Heart left ventricle (tissue), 16 donors: ENCODE measurements around the gene AFAP1L1. TPM values are rescaled to one million over a fixed set of nuclear protein-coding genes. Genes with fewer than 3 reads are reported as not detected.

Experiments used
- ATAC-seq, 4 donors: fragments of 200-7000 bp; cut with Tn5 transposase; one replicate each; pipeline ENCODE4 v1.9.1; 2020 to 2022; ENCODE audit warnings: moderate library complexity in 4 of 4, mild to moderate bottlenecking in 3 of 4, moderate number of reproducible peaks in 1 of 4
- DNase-seq, 5 donors: peaks; one replicate each; pipeline ENCODE4 v3.0.0-alpha.2; 2020
- H3K27ac ChIP-seq, 12 donors: fragments of 200-600 bp; sonication (generic) in 4 of 12; one replicate each; pipeline versions ENCODE4 v1.5.0 to v1.8.0; 2016 to 2022; ENCODE audit warnings: mild to moderate bottlenecking in 2 of 12
- H3K27me3 ChIP-seq, 9 donors: fragments of 200-600 bp; sonication (generic) in 2 of 9; one replicate each; pipeline versions ENCODE4 v1.5.1 to v1.8.0; 2016 to 2022; ENCODE audit warnings: mild to moderate bottlenecking in 3 of 9
- H3K36me3 ChIP-seq, 9 donors: fragments of 200-600 bp; sonication (generic) in 2 of 9; one replicate each; pipeline versions ENCODE4 v1.5.0 to v1.8.0; 2018 to 2022; ENCODE audit warnings: mild to moderate bottlenecking in 2 of 9
- H3K4me1 ChIP-seq, 12 donors: fragments of 200-600 bp; sonication (generic) in 4 of 12; one replicate each; pipeline versions ENCODE4 v1.5.0 to v1.8.0; 2016 to 2022; ENCODE audit warnings: mild to moderate bottlenecking in 3 of 12
- H3K4me3 ChIP-seq, 12 donors: fragments of 200-600 bp; sonication (generic) in 4 of 12; one replicate each; pipeline versions ENCODE4 v1.5.0 to v1.8.0; 2017 to 2022; ENCODE audit warnings: mild to moderate bottlenecking in 9 of 12, moderate library complexity in 4 of 12
- H3K9me3 ChIP-seq, 12 donors: fragments of 200-600 bp; sonication (generic) in 4 of 12; one replicate each; pipeline versions ENCODE4 v1.5.0 to v1.8.0; 2016 to 2022; ENCODE audit warnings: mild to moderate bottlenecking in 1 of 12
- POLR2A ChIP-seq, 2 donors: fragments of 450-650 bp; IDR thresholded peaks; one replicate each; pipeline ENCODE4 v1.6.1; 2017; ENCODE audit warnings: antibody characterized with exemption in 2 of 2, mild to moderate bottlenecking in 2 of 2, moderate library complexity in 2 of 2
- WGBS, 4 donors: extraction: QIAGEN DNeasy Blood & Tissue Kit in 2 of 4; methylation state at CpG; one replicate each; pipeline versions ENCODE4 v1.1.5 to v1.1.7; 2013 to 2018; 5-methylcytosine and 5-hydroxymethylcytosine counted together
- intact Hi-C, 10 donors: fragments of 100-400 bp; cut with DNase I; formaldehyde crosslinking; loops; one replicate each; pipeline versions ENCODE4 v1.11.1 to v1.14.2; 2022
- polyA plus RNA-seq, 2 donors: library from polyadenylated mRNA; stranded (reverse); fragments of 200-250 nt; gene quantifications; one replicate each; pipeline ENCODE4 v1.2.3, GENCODE V29; 2013
- total RNA-seq, 9 donors: library from RNA; depleted of rRNA in 2 of 9; stranded (reverse); fragments of >200 nt in 2 of 9; fragmentation: NEBNext Ultra II Directional in 3 of 9; extraction: Animal tissue kit (Norgen Biotek cat#: 25700) in 3 of 9; gene quantifications; one replicate each; pipeline versions ENCODE4 v1.1.0 to v1.2.4, GENCODE V29; 2016 to 2023
- TF ChIP-seq, protein P1 (sequence below), 12 donors: fragments of 200-600 bp; sonication (generic) in 4 of 12; IDR thresholded peaks; one replicate each; pipeline versions ENCODE4 v1.5.0 to v1.8.0; 2018 to 2022; ENCODE audit warnings: antibody characterized with exemption in 12 of 12, mild to moderate bottlenecking in 5 of 12
- donor health status: ischemic (EF 13 %, LVEDD 7.1; RV severe dilation, severe dysfunction).
- donor health status: healthy with polysubstance abuse.
- donor health status: DM: no; HTN: yes; CAD: no.
- donor health status: DM: no; HTN: no; CAD: no.
- donor health status: ischemic (EF 25% LVEDD 6.9; RV normal size, moderate dysfunction).
- donor health status: ischemic (EF 25% LVEDD 5.7; RV mildly dilated, moderate dysfunction).
- donor health status: healthy.
- donor health status: DM: yes; HTN: yes; CAD: no.
- donor health status: ischemic (EF 35%, LVEDD 5.7; RV mildly dilated, moderate dysfunction).
- donor health status: nonischemic (EF 11% LVEDD 7.7; RV severe dilation, severe dysfunction).
- donor health status: DM: yes; HTN: yes; CAD: no.
- donor health status: PGD.
- donor health status: ischemic (EF 29% LVEDD 5.4; RV normal size, mild dysfunction).
- donor health status: nonischemic (EF 23%, LVEDD 6.1; RV moderate dilation, normal function).

Gene AFAP1L1
- total and polyA plus RNA-seq, 11 donors = 30.4 to 57.7 (median 45.0) TPM

- no peaks in the 10 kb centered on the region for H3K27me3 ChIP-seq
- DNase-seq (peak in 2 of 5 donors; percentile 53 to 57), ATAC-seq (peak; percentile 41 to 56 (median 48))
- TF ChIP-seq POLR2A (IDR thresholded peaks at IDR 0.05) = no peak
- TF ChIP-seq, protein P1, sequence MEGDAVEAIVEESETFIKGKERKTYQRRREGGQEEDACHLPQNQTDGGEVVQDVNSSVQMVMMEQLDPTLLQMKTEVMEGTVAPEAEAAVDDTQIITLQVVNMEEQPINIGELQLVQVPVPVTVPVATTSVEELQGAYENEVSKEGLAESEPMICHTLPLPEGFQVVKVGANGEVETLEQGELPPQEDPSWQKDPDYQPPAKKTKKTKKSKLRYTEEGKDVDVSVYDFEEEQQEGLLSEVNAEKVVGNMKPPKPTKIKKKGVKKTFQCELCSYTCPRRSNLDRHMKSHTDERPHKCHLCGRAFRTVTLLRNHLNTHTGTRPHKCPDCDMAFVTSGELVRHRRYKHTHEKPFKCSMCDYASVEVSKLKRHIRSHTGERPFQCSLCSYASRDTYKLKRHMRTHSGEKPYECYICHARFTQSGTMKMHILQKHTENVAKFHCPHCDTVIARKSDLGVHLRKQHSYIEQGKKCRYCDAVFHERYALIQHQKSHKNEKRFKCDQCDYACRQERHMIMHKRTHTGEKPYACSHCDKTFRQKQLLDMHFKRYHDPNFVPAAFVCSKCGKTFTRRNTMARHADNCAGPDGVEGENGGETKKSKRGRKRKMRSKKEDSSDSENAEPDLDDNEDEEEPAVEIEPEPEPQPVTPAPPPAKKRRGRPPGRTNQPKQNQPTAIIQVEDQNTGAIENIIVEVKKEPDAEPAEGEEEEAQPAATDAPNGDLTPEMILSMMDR (IDR thresholded peaks at IDR 0.05) = no peak
- intact Hi-C loops = no loop called here
- H3K36me3 ChIP-seq = peaks cover 0 to 14% (median 0%) of the 10 kb centered on the region in 9 donors
- H3K9me3 ChIP-seq = no peaks in the 10 kb centered on the region
- peaks cover 16 to 98% (median 84%) of the 10 kb centered on the region in 12 donors for H3K4me1 ChIP-seq
- WGBS, 4 donors = 43 to 52% (median 48%) methylated on average over 12 of the region's 12 CpGs
- H3K27ac ChIP-seq = peak overlapping the region; percentile 14 to 92 (median 78)
- H3K4me3 ChIP-seq = no peak overlapping the region
Measured at GRCh38 chr5:149282027-149282965, 10.6 kb downstream of the AFAP1L1 start.

GRCh38 chr5:149282966-149283332 is 11.3 kb downstream of the AFAP1L1 start:
- Histone ChIP-seq H3K27me3 (no peaks in the 10 kb centered on the region), H3K9me3 (no peaks in the 10 kb centered on the region), H3K4me3 (no peak overlapping the region), H3K27ac (peak overlapping the region; percentile 14 to 92 (median 78)), H3K36me3 (peaks cover 0 to 14% (median 0%) of the 10 kb centered on the region in 9 donors), H3K4me1 (peaks cover 16 to 98% (median 84%) of the 10 kb centered on the region in 12 donors)
- WGBS, 4 donors = 74 to 77% (median 75%) methylated on average over 5 of the region's 5 CpGs
- intact Hi-C loops = no loop called here
- TF ChIP-seq, protein P1 (IDR thresholded peaks at IDR 0.05) = no peak
- no peak for TF ChIP-seq POLR2A (IDR thresholded peaks at IDR 0.05)
- no peak for ATAC-seq
- no peak for DNase-seq

DNA sequence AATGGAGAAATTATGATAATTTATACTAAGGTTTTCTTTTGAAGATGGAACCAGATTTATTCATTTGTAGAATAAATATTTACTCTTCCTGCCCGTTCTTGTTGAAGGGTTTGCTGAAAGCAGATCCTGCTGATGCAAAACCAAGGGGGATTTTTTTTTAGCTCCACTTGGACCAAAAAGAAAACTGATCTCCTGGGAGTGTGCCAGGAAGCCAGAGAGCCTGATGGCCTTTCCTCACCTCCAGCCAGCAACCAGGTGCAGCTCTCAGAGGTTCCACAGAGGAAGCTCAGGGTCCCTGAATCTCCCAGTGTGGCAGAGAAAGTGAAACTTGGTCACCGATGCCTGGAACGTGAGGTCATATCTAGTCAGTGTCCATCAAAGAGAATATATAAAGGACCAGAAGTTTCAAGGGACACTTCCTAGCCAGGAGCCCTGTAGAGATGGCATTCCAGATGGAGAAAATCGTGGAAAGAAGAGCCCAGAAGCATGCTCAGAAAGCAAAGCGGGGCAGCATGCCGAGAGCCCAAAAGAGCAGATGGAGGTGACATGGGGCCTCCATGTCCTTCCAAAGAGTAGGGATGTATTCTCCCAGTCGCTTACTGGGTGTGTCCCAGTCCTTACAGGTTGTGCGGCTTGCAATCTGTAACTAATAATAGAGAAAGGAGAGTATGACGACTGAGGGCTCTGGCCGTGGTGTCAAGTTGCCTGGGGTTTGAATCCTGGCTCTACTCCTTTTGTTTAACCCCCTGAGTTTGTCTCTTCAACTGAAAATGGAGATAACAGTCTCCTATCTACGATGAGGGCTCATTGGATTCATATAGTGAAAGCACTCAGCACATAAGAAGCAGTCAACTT is 12.2 kb downstream of the AFAP1L1 start:
- Histone ChIP-seq H3K36me3 (peaks cover 0 to 14% (median 0%) of the 10 kb centered on the region in 9 donors), H3K27ac (peak overlapping the region; percentile 47 to 92 (median 78)), H3K4me1 (peaks cover 16 to 98% (median 83%) of the 10 kb centered on the region in 12 donors), H3K9me3 (no peaks in the 10 kb centered on the region), H3K27me3 (no peaks in the 10 kb centered on the region), H3K4me3 (peak overlapping the region in 4 of 12 donors; percentile 2 to 11 (median 6))
- TF ChIP-seq, protein P1 (IDR thresholded peaks at IDR 0.05) = no peak
- TF ChIP-seq POLR2A (IDR thresholded peaks at IDR 0.05) = no peak
- intact Hi-C loops = no loop called here
- peak in 3 of 4 donors; percentile 34 to 66 (median 63) for ATAC-seq
- 27 to 33% (median 30%) methylated on average over 11 of the region's 11 CpGs for WGBS, 4 donors
- DNase-seq = no peak
